RKO (cell line): Measurements from ENCODE around the gene APCDD1L.
"Not testable (repeated sequence)": the region's sequence is repeated elsewhere in the genome, so short reads cannot be mapped to it uniquely, and the experiment has no call there.

Source experiments
- DNase-seq: peaks from one replicate; pipeline ENCODE4 v3.0.0-alpha.2; 2016; ENCODE audit warnings: low spot score

APCDD1L gene

GRCh38 chr20:58416057-58416456 is 99.1 kb downstream of the APCDD1L start:
- no peak for DNase-seq

- not testable (repeated sequence) for DNase-seq
Observed at GRCh38 chr20:58414786-58415185, 100.4 kb downstream of the APCDD1L start.

GRCh38 chr20:58414216-58414615 is 101.0 kb downstream of the APCDD1L start:
- DNase-seq, result not testable (repeated sequence)
